Uterus (tissue), 4 donors: ENCODE data around the gene SLTM. TPM values are rescaled to one million over a fixed set of nuclear protein-coding genes. Genes with fewer than 3 reads are reported as not detected.
"Not testable (repeated sequence)": the region's sequence is repeated elsewhere in the genome, so short reads cannot be mapped to it uniquely, and the experiment has no call there.

ENCODE experiments used
- DNase-seq, 2 donors: peaks; one replicate each; pipeline ENCODE4 v3.0.0-alpha.2; 2019 to 2020
- H3K27ac ChIP-seq, 2 donors: fragments of 200-600 bp; sonication (generic); 1 replicate in 1 of 2; 2 replicates in 1 of 2; pipeline ENCODE4 v1.5.1; 2016 to 2018
- H3K27me3 ChIP-seq, 2 donors: fragments of 200-600 bp; sonication (generic); one replicate each; pipeline ENCODE4 v1.5.1; 2018 to 2019; ENCODE audit warnings: control low read depth in 1 of 2
- H3K36me3 ChIP-seq, 2 donors: fragments of 200-600 bp; sonication (generic); one replicate each; pipeline ENCODE4 v1.5.1; 2019; ENCODE audit warnings: control low read depth in 1 of 2
- H3K4me1 ChIP-seq, 2 donors: fragments of 200-600 bp; sonication (generic); one replicate each; pipeline ENCODE4 v1.5.1; 2018 to 2019; ENCODE audit warnings: control low read depth in 1 of 2
- H3K4me3 ChIP-seq, 2 donors: fragments of 200-600 bp; sonication (generic); 1 replicate in 1 of 2; 2 replicates in 1 of 2; pipeline ENCODE4 v1.5.1; 2018 to 2019; ENCODE audit warnings: mild to moderate bottlenecking in 1 of 2
- H3K9me3 ChIP-seq, 2 donors: fragments of 200-600 bp; sonication (generic); one replicate each; pipeline ENCODE4 v1.5.1; 2019; ENCODE audit warnings: control low read depth in 1 of 2
- POLR2A ChIP-seq, 2 donors: fragments of 450-650 bp; IDR thresholded peaks; one replicate each; pipeline ENCODE4 v1.6.1; 2016; ENCODE audit warnings: antibody characterized with exemption in 2 of 2, mild to moderate bottlenecking in 1 of 2, moderate library complexity in 1 of 2
- intact Hi-C: fragments of 100-400 bp; cut with DNase I; formaldehyde crosslinking; loops from one replicate; pipeline ENCODE4 v1.15.1; 2023; ENCODE audit warnings: low total_unique reads
- total RNA-seq, 4 donors: library from RNA; depleted of rRNA in 3 of 4; stranded (reverse); fragments of >200 nt in 3 of 4; gene quantifications; one replicate each; pipeline versions ENCODE4 v1.1.0 to v1.2.4, GENCODE V29; 2014 to 2023
- TF ChIP-seq, protein P1 (sequence below), 4 experiments: fragments of 200-600 bp in 2 of 4; fragments of 450-650 bp in 2 of 4; sonication (generic) in 2 of 4; IDR thresholded peaks; one replicate each; pipeline ENCODE4 v1.5.1; 2016 to 2019; ENCODE audit warnings: antibody characterized with exemption in 4 of 4, mild to moderate bottlenecking in 2 of 4, moderate library complexity in 1 of 4
- donor health status: DM: yes; HTN: yes; CAD: no.

The SLTM gene
- total RNA-seq, 4 donors from 2014 or later = 26.4 to 140 (median 126) TPM

GRCh38 chr15:58926823-58927222 is 6.7 kb downstream of the SLTM start:
- no peak for DNase-seq
- peaks cover 11 to 16% of the 10 kb centered on the region in 2 donors for H3K4me1 ChIP-seq
- no peaks in the 10 kb centered on the region for H3K9me3 ChIP-seq
- no peaks in the 10 kb centered on the region for H3K27me3 ChIP-seq
- intact Hi-C loops = no loop called here
- no peaks in the 10 kb centered on the region for H3K36me3 ChIP-seq
- TF ChIP-seq, protein P1, sequence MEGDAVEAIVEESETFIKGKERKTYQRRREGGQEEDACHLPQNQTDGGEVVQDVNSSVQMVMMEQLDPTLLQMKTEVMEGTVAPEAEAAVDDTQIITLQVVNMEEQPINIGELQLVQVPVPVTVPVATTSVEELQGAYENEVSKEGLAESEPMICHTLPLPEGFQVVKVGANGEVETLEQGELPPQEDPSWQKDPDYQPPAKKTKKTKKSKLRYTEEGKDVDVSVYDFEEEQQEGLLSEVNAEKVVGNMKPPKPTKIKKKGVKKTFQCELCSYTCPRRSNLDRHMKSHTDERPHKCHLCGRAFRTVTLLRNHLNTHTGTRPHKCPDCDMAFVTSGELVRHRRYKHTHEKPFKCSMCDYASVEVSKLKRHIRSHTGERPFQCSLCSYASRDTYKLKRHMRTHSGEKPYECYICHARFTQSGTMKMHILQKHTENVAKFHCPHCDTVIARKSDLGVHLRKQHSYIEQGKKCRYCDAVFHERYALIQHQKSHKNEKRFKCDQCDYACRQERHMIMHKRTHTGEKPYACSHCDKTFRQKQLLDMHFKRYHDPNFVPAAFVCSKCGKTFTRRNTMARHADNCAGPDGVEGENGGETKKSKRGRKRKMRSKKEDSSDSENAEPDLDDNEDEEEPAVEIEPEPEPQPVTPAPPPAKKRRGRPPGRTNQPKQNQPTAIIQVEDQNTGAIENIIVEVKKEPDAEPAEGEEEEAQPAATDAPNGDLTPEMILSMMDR (IDR thresholded peaks at IDR 0.05) = no peak
- TF ChIP-seq POLR2A (IDR thresholded peaks at IDR 0.05) = no peak
- no peak overlapping the region for H3K27ac ChIP-seq
- no peak overlapping the region for H3K4me3 ChIP-seq

- peak overlapping the region; percentile 57 to 66 for H3K27ac ChIP-seq
- no peaks in the 10 kb centered on the region for H3K36me3 ChIP-seq
- no peaks in the 10 kb centered on the region for H3K9me3 ChIP-seq
- peaks cover 4 to 12% of the 10 kb centered on the region in 2 donors for H3K4me1 ChIP-seq
- no peak for DNase-seq
- H3K4me3 ChIP-seq = no peak overlapping the region
- intact Hi-C loops = no loop called here
- TF ChIP-seq, protein P1 (IDR thresholded peaks at IDR 0.05) = no peak
- TF ChIP-seq POLR2A (IDR thresholded peaks at IDR 0.05) = no peak
- no peaks in the 10 kb centered on the region for H3K27me3 ChIP-seq
Observed at GRCh38 chr15:58924327-58924726, 9.2 kb downstream of the SLTM start.

DNA sequence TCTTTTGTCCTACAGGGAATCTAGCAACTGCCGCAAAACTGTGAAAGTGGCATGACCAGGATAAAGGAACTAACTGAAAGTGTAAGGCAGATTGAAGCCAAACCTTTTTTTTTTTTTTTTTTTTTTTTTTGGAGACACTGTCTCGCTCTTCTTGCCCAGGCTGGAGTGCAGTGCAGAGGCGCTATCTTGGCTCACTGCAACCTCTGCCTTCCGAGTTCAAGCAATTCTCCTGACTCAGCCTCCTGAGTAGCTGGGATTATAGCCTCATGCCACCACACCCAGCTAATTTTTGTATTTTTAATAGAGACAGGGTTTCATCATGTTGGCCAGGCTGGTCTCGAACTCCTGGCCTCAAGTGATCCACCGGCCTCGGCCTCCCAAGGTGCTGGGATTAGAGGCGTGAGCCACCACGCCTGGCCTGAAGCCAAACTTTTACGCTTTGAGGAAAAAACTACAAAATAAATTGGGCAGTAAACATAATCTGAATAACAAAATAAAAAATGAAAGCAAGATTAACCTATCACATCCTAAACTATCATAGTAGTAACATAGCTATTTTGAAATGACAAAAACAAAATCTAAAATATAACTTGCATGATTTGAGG is 9.7 kb downstream of the SLTM start:
- Histone ChIP-seq H3K4me1 (peaks cover 4 to 12% of the 10 kb centered on the region in 2 donors), H3K4me3 (no peak overlapping the region), H3K27me3 (no peaks in the 10 kb centered on the region), H3K27ac (peak overlapping the region; percentile 57 to 66), H3K36me3 (no peaks in the 10 kb centered on the region), H3K9me3 (no peaks in the 10 kb centered on the region)
- no peak for TF ChIP-seq POLR2A (IDR thresholded peaks at IDR 0.05)
- TF ChIP-seq, protein P1 (IDR thresholded peaks at IDR 0.05) = no peak
- DNase-seq = no peak
- intact Hi-C loops = no loop called here

DNA sequence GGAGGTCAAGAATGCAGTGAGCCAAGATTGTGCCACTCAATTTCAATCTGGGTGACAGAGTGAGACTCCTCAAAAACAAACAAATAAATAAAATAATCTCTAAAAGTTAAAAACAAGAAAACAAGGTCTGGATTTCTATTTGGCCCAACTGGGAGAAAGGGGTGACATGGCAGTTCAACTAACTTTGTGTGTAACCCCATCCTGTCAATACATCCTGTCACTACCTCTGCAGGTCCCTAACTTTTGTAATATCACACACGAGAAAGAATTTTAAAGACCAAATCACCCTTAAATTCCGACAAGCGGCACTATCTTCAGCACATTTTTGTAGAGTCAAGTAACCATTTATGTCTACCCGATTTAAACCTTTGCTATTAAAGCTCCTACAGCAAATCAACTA is 10.2 kb downstream of the SLTM start:
- Histone ChIP-seq H3K4me1 (peaks cover 4 to 12% of the 10 kb centered on the region in 2 donors), H3K9me3 (no peaks in the 10 kb centered on the region), H3K27ac (peak overlapping the region; percentile 57 to 66), H3K27me3 (no peaks in the 10 kb centered on the region), H3K4me3 (no peak overlapping the region), H3K36me3 (no peaks in the 10 kb centered on the region)
- DNase-seq = no peak
- intact Hi-C loops = no loop called here
- TF ChIP-seq, protein P1 (IDR thresholded peaks at IDR 0.05) = no peak
- no peak for TF ChIP-seq POLR2A (IDR thresholded peaks at IDR 0.05)

DNA sequence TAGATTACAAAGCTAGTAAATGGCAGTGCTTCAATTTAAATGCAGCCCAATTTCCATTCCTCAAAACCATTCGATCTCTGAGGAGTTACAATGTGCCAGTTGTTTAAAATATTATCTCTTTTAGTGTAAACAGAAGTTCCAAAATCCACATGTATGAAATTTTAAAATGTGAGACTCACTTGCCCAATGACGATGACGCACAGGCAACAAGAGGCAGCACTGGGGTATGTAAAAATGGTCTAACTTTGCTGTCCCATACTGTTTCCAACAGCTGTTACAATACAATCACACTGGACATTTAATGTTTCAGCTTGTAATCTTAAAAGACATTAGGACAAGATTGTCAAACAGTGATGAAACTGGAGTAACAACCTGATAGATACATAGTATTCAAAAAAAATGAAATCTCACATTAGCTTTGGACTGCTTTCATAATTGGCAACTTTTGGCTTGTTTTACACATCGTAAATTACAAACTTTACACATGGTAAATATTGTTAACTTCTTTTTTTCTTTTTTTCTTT is 12.2 kb downstream of the SLTM start:
- no peak overlapping the region for H3K27ac ChIP-seq
- no peaks in the 10 kb centered on the region for H3K9me3 ChIP-seq
- peaks cover 4 to 12% of the 10 kb centered on the region in 2 donors for H3K4me1 ChIP-seq
- H3K27me3 ChIP-seq = no peaks in the 10 kb centered on the region
- H3K36me3 ChIP-seq = no peaks in the 10 kb centered on the region
- no peak for DNase-seq
- H3K4me3 ChIP-seq = no peak overlapping the region
- intact Hi-C loops = no loop called here
- TF ChIP-seq, protein P1 (IDR thresholded peaks at IDR 0.05) = no peak
- no peak for TF ChIP-seq POLR2A (IDR thresholded peaks at IDR 0.05)

DNA sequence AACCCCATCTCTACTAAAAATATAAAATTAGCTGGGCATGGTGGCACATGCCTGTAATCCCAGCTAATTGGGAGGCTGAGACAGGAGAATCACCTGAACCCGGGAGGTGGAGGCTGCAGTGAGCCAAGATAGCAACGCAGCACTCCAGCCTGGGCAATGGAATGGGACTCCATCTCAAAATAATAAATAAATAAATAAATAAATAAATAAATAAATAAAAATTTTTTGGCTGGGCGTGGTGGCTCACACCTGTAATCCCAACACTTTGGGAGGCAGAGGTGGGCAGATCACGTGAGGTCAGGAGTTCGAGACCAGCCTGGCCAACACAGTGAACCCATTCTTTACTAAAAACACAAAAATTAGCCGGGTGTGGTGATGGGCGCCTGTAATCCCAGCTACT is 13.0 kb downstream of the SLTM start:
- H3K27ac ChIP-seq, H3K4me3 ChIP-seq, H3K27me3 ChIP-seq, intact Hi-C loops, DNase-seq, H3K36me3 ChIP-seq, H3K9me3 ChIP-seq: not testable (repeated sequence)
- peaks cover 4 to 11% of the 10 kb centered on the region in 2 donors for H3K4me1 ChIP-seq
